ENCODE data around the gene GID8. TPM values are rescaled to one million over a fixed set of nuclear protein-coding genes. Genes with fewer than 3 reads are reported as not detected.
A peak's percentile ranks its signal among the peaks of the same experiment; 100 is the strongest.

Gene GID8
- 27.2 TPM for total RNA-seq

DNA sequence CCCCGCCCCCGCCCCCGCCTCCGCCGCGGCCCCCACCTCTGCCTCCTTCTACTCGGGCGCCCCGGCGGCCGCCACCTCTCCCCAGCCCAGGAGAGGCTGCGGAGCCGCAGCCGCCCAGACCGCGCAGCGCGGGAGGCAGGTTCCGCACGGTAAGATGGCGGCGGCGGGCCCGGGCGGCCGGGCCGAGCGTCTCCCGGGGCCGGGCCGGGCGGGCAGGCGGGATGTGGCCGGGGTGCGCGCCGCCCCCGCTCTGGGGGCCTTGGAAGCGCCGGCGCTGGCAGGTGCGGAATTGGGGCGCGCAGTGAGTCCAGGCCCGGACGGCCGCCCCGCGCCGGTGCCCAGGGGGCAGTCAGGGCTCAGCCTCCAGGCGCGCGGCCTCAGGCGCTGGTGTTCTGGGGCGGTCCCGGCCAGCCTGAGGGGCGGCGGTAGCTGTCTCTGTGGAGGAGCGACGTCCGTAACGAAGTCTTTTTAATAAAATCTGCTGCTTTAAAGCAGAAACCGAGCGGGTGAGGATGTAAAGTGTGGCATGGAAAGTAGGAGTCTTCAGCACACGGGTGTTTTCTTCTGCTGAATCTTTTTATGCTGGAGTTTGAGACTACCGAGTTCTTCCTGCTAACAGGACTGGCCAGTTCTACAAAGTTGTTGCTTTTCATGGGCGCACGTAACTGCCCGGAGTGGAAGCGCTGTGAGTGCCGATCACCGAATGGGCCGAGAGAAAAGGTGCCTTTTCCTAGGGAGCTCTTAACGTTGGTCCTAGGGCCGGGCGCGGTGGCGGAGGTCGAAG is at the start of gene GID8:
TSS of gene GID8 (plus strand) at position 43 of the 784 bp plus-strand sequence. CDS start 3,356 bp downstream, outside the sequence.
- intact Hi-C loops (cut with DNase I), result no loop called here
- ATAC-seq (peak; percentile 42), DNase-seq (ENCODE audit: low spot score) (peak; percentile 72)

DNA sequence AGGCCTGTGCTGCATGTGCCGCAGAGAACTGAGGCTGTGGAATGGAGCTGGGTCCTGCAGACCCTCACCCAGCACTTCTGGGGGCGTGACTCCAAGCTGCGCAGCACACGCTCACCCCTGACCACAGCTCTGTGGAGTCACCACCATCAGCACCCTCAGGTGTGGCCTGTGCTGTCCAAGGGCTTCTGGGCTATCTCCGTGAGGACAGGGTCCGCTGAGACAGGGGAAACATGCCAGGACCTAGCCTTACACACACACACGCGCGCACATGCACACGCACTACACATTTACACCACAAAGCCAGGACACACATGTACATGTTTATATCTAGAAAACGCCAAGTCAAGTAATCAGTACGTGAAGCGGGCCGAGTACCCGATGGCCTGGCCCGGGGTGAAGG is 49.5 kb upstream of the GID8 start:
- no peak for DNase-seq (ENCODE audit: low spot score)
- no peak for ATAC-seq
- intact Hi-C loops (cut with DNase I), result no loop called here

DNA sequence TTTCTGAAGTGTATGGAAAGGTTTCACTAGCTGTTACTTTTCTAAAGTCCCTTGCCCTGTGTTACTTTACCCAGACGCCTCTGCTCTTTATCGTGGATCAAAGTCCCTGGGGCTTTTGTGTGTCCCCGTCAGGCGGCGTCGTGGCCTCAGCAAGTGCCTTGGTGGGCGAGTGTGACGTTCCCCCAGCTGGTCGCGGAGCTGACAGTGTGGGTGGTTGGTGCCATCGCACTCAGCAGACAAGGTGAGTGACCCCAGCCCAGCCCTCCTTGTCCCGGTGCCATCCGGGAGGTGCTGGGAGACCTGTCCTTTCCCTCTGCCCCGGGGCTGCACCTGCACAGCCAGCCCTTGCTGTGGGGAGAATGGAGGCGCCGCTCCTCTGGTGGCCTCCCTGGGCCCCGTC is 49.0 kb upstream of the GID8 start:
- ATAC-seq (no peak), DNase-seq (ENCODE audit: low spot score) (no peak)
- intact Hi-C loops (cut with DNase I), result no loop called here

DNA sequence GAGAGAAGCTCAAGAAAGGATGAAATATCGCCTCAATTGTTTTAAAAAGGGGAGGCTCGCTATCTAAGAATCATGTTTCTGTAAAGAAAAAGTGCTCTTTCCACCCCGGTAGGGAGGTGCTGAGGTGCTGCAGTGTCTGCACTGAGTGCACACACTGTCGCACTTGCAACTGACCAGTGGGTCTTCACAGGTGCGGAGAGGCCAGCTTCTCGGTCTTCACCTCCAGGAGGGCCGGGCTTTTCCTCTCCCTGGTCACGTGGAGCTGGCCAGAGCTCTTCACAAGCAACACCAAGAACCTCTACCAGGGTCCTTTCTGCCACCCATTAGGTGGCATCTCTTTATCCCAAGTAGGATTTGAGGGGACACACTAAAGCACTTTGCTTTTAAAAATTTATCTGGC is 48.5 kb upstream of the GID8 start:
- intact Hi-C loops (cut with DNase I), result no loop called here
- ATAC-seq (no peak), DNase-seq (ENCODE audit: low spot score) (no peak)

DNA sequence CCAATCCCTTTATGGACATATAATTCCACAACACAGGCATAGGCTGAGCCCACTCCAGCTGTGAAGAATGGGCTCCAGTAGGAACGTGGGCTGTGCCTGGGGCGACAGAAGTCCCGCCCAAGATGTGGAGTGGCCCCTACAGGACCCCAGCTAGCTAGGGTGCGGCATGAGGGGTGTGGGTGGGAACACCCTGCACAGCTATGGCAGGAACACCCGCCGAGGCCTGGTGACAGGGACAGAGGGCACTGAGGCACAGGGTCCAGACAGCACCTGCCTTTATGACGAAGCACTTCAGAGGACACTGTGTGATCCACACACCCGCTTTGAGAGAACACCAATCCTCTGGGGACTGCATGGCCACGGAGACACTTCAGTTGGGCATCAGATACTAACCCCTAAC is 48.1 kb upstream of the GID8 start:
- ATAC-seq (no peak), DNase-seq (ENCODE audit: low spot score) (no peak)
- intact Hi-C loops (cut with DNase I), result no loop called here

DNA sequence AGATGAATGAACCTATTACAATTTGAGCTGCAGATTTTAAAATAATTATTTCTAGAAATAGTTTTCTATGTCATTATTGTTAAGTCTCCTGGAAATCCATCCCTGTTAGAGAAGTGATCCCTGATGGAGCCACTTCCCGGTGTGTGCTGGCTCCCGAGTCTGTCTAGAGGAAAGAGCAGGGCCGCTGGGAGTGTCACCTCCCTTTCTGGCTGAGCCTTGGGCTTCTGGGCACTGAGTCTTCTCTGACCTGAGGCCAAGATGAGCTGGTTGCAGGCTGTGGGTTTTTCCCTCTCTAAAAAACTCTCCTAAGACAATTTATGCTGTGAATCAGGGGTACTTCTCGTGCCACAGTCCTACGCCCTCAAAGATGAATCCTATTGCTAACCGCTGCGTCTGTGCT is 47.5 kb upstream of the GID8 start:
- ATAC-seq (no peak), DNase-seq (ENCODE audit: low spot score) (no peak)
- intact Hi-C loops (cut with DNase I), result no loop called here

DNA sequence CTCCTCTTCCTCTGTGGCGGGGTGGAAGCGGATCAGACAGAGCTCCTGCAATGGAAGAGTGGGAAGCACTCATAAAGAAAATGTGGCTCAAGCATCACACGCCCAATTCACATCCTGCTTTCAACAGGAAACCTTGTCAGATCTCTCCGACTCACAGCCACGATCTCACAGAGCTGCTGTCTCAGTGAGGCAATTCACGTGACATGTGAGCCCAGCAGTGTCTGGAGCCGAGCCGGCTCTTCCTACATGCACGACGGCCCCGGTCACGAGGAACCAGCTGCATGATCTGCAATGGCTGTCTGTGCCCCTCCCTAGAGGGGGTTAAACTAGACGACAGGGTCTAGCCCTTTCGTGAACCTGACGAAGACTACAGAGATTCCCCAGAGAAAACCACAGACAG is 46.8 kb upstream of the GID8 start:
- DNase-seq (ENCODE audit: low spot score) (no peak), ATAC-seq (no peak)
- intact Hi-C loops (cut with DNase I), result no loop called here

DNA sequence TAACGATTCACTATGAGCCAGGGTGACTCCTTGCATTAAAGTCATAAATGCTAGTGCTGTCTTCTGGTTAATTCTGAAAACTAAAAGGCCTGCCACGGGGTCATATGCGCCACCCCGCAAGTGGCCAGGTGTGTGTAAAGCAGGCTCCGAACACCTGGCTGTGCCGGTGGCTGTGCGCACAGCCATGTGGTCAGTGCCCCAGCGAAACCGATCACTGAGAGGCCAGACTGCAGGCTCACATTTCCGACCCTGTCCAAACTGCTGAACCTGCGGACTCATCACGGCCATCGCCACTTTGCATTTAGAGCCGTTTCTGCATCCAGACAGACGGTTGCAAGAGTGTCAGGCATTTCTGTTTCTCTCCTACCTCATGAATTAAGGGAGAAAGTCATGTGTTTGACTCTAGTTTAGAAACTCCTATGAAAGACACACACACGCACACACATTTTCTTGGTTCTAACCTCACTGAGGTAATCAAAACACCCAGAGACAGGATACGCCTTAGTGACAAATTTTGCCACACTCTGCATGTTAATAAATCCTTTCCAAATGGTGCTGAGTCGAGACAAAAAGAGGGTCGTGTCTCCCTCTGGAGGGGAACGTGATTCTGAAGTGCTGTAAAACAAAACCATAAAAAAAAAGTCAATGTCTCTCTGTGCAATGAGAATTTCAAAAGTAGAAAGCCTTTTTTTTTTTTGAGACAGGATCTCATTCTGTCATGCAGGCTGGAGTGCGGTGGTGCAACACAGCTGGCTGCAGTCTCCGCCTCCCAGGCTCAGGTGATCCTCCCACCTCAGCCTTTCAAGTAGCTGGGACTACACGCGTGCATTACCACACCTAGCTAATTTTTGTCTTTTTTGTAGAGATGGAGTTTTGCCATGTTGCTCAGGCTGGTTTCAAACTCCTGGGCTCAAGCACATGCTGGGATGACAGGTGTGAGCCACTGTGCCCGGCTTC is 45.3 kb upstream of the GID8 start:
- ATAC-seq, result no peak
- intact Hi-C loops (cut with DNase I), result no loop called here
- DNase-seq (ENCODE audit: low spot score), result no peak

DNA sequence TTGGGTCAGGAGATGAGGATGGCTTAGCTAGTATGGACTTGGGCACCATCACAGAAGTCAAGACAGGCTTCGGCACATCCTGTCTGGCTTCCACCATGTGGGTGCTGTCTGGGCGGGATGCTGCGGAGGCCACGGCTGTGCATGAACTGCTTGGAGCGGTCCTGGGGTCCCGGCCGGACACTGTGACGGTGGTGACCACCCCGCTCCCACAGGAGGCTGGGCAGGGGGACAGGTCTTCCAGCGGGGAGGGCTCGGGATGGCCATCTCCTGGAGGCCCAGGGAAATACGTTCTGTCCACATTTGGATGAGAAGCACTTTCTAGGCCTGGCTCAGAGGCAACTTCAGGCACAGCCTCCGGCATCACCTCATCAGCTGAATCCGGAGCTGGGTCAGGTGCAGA is 44.2 kb upstream of the GID8 start:
- intact Hi-C loops (cut with DNase I), result no loop called here
- ATAC-seq (no peak), DNase-seq (ENCODE audit: low spot score) (no peak)

DNA sequence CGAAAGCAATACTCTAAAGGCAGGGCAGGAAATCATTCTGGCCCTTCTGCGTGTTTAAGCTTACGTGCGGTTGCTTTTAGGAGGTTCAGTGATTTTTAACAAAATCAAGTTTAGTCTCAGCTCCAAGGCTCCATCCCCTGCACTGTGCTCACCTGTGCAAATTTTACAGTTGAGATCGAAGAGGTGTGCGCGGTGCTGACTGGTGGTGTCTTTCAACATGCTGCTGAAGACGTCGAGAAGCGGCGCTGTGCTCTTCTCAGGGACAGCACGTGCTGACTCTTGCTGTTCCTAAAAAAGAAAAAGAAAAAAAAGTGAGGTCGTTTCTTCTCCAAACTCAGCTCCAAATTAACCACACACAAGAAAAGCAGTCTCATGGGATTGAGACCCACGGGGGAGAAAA is 43.7 kb upstream of the GID8 start:
- intact Hi-C loops (cut with DNase I), result no loop called here
- DNase-seq (ENCODE audit: low spot score) (no peak), ATAC-seq (no peak)

DNA sequence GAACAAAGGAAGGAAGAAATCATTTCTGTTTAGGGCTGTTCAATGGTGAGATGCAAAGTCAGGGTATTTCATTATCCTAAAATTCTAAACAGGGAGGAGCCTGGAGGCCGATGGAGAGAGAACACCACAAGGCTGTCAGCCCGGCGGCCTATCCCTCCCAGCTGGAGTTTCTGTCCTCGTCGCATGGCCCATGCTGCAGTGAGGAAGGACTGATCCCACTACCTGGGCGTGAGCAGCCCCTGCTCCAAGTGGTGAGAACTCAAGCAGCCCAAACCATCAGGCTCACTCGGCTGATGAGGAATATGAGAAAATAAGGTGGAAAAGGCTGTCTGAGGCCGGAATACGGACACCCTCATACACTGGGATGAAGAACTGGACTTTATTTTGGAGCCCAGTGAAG is 42.4 kb upstream of the GID8 start:
- no peak for ATAC-seq
- intact Hi-C loops (cut with DNase I), result no loop called here
- no peak for DNase-seq (ENCODE audit: low spot score)

DNA sequence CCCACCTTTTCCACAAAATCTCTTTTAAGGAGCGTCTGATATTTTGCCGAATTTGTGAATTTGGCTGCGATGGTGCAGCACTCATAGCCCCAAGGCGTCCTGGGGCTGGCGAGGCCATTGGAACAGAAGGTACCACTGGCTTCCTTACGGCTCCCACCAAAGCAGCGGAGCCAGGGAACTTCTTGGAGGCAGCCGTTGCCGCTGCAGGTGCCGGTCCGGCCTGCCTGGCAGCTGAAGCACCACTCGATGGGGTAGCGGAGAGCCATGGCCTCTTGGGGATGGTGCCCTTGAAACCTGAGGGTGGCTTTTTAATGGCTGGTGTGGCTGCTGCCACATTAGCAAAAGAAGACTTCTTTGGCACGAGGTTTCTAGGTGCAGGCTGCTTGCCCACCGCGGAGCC is 41.4 kb upstream of the GID8 start:
- DNase-seq (ENCODE audit: low spot score) (no peak), ATAC-seq (no peak)
- intact Hi-C loops (cut with DNase I), result no loop called here

DNA sequence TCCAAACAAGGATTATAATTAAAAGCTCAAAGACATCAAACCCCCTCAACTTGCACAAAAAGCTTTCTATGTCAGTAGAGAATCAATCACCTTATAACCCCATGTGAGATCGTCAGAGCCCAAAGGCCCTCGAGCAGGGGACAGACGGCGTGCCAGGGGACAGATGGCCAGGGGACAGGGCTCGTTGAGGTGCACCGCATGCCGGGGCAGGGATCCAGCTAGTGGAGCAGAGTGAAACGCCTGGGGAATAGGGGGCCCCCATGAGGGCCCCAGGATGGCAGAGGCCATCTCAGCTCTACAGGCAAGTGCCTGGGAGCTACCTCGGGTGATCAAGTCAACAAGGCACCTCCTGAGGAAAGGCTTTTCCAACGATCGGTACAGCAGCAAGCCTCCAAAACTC is 40.3 kb upstream of the GID8 start:
- DNase-seq (ENCODE audit: low spot score), result no peak

DNA sequence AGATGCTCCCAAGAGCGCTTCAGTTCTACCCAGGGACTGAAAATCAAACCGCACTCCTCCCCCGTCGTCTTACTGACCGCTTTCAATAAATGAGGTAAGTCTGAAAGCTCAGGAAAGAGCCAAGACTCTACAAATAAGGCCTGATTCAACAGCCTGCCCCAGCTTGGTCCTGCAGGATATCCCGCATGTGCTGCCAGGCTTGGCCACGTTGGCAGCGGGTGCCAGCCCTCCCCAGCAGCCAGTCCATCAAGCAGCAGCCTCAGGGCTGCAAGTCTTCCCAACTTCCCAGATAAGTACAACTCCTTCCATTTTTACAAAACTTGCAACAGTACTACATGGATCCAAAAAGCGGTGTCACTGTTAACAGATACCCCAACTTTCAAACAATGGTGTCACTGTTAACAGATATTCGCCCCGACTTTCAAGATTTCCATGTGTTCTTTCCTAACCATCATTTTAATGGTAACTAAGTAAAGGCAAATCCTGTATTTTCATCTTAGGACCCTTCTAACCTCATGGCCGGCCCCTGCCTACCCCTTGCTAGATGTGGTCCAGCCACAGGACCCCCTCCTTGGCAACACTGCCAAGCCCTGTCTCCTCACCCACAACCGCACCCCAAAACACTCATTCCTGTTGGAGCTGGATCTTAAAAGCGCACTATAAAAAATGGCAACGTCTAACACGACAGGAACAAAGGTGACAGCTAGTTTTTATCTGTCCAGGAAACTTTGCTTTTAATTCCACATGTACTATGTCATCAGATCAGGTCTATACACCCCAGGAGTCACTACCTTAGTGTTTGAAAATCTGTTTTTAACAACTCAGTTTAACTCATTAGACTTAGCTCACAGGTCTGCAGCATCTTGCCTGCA is 39.6 kb upstream of the GID8 start:
- DNase-seq (ENCODE audit: low spot score) (no peak), ATAC-seq (no peak)
- intact Hi-C loops (cut with DNase I), result no loop called here

More for the DNA sequence above, 40.3 kb upstream of the GID8 start:
- ATAC-seq, result no peak
- intact Hi-C loops (cut with DNase I), result no loop called here

DNA sequence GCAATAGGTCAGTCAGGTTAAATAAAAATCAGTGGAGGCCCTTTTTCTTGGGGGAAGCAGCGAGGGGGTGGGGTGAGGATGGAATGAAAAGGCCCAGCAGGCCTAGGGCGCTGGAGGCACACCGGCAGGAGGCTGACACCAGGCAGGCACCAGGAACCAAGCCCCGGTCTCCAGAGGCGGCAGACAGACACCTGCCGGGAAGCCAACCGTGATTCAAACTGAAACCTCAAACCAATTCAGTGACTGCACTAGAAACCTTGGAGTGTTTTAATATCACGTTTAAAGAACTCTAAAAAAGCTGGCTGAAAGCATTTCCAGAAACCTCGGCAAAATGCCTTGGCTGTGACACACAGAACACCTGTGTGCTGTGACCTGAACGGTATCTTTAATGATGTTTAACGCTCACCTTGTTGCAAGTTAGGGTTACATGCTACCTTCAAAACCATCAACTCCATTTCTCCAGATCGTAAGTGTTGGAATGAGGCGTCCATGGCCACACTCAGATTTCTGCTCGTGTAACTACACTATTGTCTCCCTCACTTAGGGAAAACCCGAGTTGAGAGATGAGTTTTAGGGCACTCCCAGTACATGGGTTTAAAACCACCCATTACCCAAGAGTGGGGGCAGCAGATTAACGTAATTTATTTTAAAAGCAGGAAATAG is 38.8 kb upstream of the GID8 start:
- no peak for ATAC-seq
- intact Hi-C loops (cut with DNase I), result no loop called here
- DNase-seq (ENCODE audit: low spot score), result no peak

DNA sequence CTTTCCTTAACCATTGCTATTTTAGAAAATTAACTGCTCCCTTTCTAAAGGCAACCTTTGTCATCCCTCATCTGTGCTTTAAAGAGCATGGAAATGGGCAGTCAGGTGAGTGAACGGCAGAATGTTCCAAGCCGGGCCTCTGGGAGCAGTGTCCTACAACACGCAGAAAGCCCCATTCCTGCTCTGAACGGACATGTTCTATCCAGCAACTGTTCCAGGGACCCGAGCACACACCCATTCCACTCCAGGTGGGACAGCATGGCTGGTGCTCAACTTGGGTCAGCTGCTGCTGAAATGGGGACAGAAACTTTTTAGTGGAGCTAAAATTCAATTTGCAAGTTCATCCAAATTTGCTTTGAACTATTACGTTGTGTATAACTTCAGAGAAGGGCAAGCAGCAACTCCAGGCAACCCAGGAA is 38.3 kb upstream of the GID8 start:
- ATAC-seq, result peak; percentile 64
- intact Hi-C loops (cut with DNase I), result loop anchor here (5.0 kb wide), 1 partner anchor 108 kb away; the partner anchor contains the start of gene BHLHE23

DNA sequence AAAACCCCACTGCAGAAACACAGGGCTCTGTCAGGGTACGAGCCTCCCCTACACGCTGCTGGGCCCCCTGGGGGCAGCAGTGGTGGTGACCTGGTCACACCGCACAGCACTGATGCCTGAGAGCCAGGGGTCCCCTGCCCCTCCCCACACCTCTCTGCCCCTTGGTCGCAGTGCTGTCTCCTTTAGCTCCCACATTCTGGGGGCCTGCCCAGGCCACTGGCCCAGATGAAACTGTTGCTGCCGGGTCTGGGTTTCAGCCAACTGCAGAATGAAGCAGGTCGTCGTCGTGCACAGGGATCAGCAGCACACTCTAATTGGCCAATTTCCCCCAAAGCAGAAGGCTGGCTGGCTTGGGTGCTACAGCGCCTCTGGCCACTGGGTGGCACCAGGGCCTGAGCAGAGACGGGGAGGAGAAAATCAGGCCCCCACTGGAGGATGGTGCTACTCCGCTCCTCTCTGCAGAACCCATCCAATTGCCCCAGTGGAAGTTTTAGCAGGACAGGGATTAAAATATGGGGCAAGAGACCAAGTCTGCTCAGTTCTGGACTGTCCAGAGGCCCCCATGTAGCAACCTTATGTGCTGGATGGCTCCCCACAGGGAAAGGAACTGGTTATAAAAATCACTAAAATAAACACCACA is 37.8 kb upstream of the GID8 start:
- intact Hi-C loops (cut with DNase I), result loop anchor here (5.0 kb wide), 1 partner anchor 107 kb away; the partner anchor contains the start of gene BHLHE23
- DNase-seq (ENCODE audit: low spot score) (peak; percentile 86), ATAC-seq (peak; percentile 94)

More for the DNA sequence above, 38.3 kb upstream of the GID8 start:
- DNase-seq (ENCODE audit: low spot score), result no peak
